GM12878 (cell line): ENCODE data around the gene SIRT3. TPM values are rescaled to one million over a fixed set of nuclear protein-coding genes. Genes with fewer than 3 reads are reported as not detected.

ENCODE experiments used
- ATAC-seq: fragments of 200-7000 bp; cut with Tn5 transposase; 3 replicates; pipeline ENCODE4 v1.9.1; 2020; ENCODE audit warnings: mild to moderate bottlenecking, moderate library complexity
- BruUV-seq: library from RNA; stranded (reverse); fragments of 400-500 nt; replicated peaks from 2 replicates; lab custom pipeline; 2021; lab: Mats Ljungman, UMichigan
- CTCF ChIA-PET: fragments of 300-600 bp; sonication (Branson Sonifier 250); formaldehyde crosslinking; extraction: SDS; loops from one replicate; lab custom pipeline; 2021; ENCODE audit warnings: inconsistent platforms; lab: Yijun Ruan, JAX
- POLR2A ChIA-PET: fragments of 350-600 bp; formaldehyde crosslinking; extraction: SDS; loops from one replicate; lab custom pipeline; 2021; ENCODE audit warnings: inconsistent platforms; lab: Charles Lee
- RAD21 ChIA-PET: fragments of 300-600 bp; sonication (Branson Sonifier 250); formaldehyde crosslinking; loops from one replicate; lab custom pipeline; 2023; ENCODE audit warnings: antibody characterized with exemption; ENCODE audit not compliant: unreplicated experiment; lab: Charles Lee
- SMC1A ChIA-PET: fragments of 300-600 bp; sonication (Branson Sonifier 250); formaldehyde crosslinking; loops from one replicate; lab custom pipeline; 2023; ENCODE audit not compliant: unreplicated experiment, uncharacterized antibody; lab: Charles Lee
- DNase-seq: peaks from one replicate; pipeline ENCODE4 v3.0.0-alpha.2; 2011; ENCODE audit warnings: low read depth, low spot score
- FAIRE-seq: peaks from 3 replicates; lab custom pipeline; 2011; peaks lifted over from hg19 to GRCh38; lab: Jason Lieb, UNC
- H2AFZ ChIP-seq: 2 replicates; pipeline ENCODE4 v1.6.0; 2011; ENCODE audit warnings: low read depth, low read length, control low read depth; ENCODE audit not compliant: control insufficient read depth
- H3K27ac ChIP-seq: 2 replicates; pipeline ENCODE4 v1.5.1; 2011; ENCODE audit warnings: control low read depth; ENCODE audit not compliant: control insufficient read depth, insufficient read depth
- H3K27me3 ChIP-seq, 2 experiments: replicated peaks in 1 of 2; 2 replicates each; pipeline versions ENCODE4 v1.6.0 to v1.6.1; 2011; ENCODE audit warnings: low read length in 1 of 2; ENCODE audit not compliant: control insufficient read depth in 2 of 2, insufficient read depth in 2 of 2
- H3K36me3 ChIP-seq, 2 experiments: 2 replicates each; pipeline ENCODE4 v1.5.1; 2011; ENCODE audit warnings: low read length in 1 of 2; ENCODE audit not compliant: control insufficient read depth in 2 of 2, insufficient read depth in 2 of 2
- H3K4me1 ChIP-seq: 2 replicates; pipeline ENCODE4 v1.6.1; 2011; ENCODE audit warnings: mild to moderate bottlenecking, low read length, moderate library complexity, mixed read lengths; ENCODE audit not compliant: control insufficient read depth, insufficient read depth
- H3K4me2 ChIP-seq: 2 replicates; pipeline ENCODE4 v1.6.0; 2011; ENCODE audit warnings: control low read depth; ENCODE audit not compliant: control insufficient read depth, insufficient read depth
- H3K4me3 ChIP-seq: fragments of 200-600 bp; sonication (generic); 2 replicates; pipeline ENCODE4 v1.5.1; 2016
- H3K79me2 ChIP-seq: 2 replicates; pipeline ENCODE4 v1.6.0; 2011; ENCODE audit warnings: low read length; ENCODE audit not compliant: control insufficient read depth, insufficient read depth
- H3K9ac ChIP-seq: 2 replicates; pipeline ENCODE4 v1.8.0; 2011; ENCODE audit warnings: low read length, control low read depth, mixed read lengths; ENCODE audit not compliant: control insufficient read depth, insufficient read depth
- H3K9me3 ChIP-seq: replicated peaks from 3 replicates; pipeline ENCODE4 v1.5.1; 2011; ENCODE audit warnings: mild to moderate bottlenecking, low read length; ENCODE audit not compliant: control insufficient read depth, insufficient read depth
- H4K20me1 ChIP-seq: 2 replicates; pipeline ENCODE4 v1.6.0; 2011; ENCODE audit not compliant: control insufficient read depth, insufficient read depth
- ATF2 ChIP-seq: IDR thresholded peaks from 2 replicates; pipeline ENCODE4 v1.6.1; 2012; ENCODE audit warnings: low read length, inconsistent platforms
- ATF3 ChIP-seq: IDR thresholded peaks from 2 replicates; pipeline ENCODE4 v1.6.1; 2011; ENCODE audit warnings: low read depth, mild to moderate bottlenecking, low read length, moderate library complexity, borderline replicate concordance; ENCODE audit errors: extremely low read depth
- BRCA1 ChIP-seq: IDR thresholded peaks from 2 replicates; pipeline ENCODE4 v1.6.1; 2011; ENCODE audit warnings: low read depth, low read length, improper control_type of control experiment
- HSF1 ChIP-seq: fragments of 150-350 bp; IDR thresholded peaks from 2 replicates; pipeline ENCODE4 v1.6.1; 2014; ENCODE audit warnings: mild to moderate bottlenecking, low read depth, low read length
- MLLT1 ChIP-seq: fragments of 450-650 bp; IDR thresholded peaks from 2 replicates; pipeline ENCODE4 v1.6.1; 2016; ENCODE audit warnings: mild to moderate bottlenecking
- MTA2 ChIP-seq: fragments of 450-650 bp; IDR thresholded peaks from 2 replicates; pipeline ENCODE4 v1.6.1; 2016; ENCODE audit warnings: low read depth, mild to moderate bottlenecking, moderate library complexity
- NFYB ChIP-seq: IDR thresholded peaks from 2 replicates; pipeline ENCODE4 v1.6.1; 2011; ENCODE audit warnings: low read depth, mild to moderate bottlenecking, low read length, improper control_type of control experiment, moderate library complexity; ENCODE audit not compliant: insufficient read depth
- POLR2AphosphoS2 ChIP-seq: IDR thresholded peaks from 2 replicates; pipeline ENCODE4 v1.6.1; 2011; ENCODE audit warnings: low read depth, mild to moderate bottlenecking, low read length, improper control_type of control experiment, moderate library complexity
- RFX5 ChIP-seq: IDR thresholded peaks from 2 replicates; pipeline ENCODE4 v1.6.1; 2011; ENCODE audit warnings: low read depth, low read length, improper control_type of control experiment
- SMARCA5 ChIP-seq: fragments of 450-650 bp; IDR thresholded peaks from 2 replicates; pipeline ENCODE4 v1.6.1; 2017; ENCODE audit warnings: mild to moderate bottlenecking
- STAT1 ChIP-seq: fragments of 450-650 bp; conservative IDR thresholded peaks from 2 replicates; pipeline ENCODE4 v1.6.1; 2014; ENCODE audit warnings: antibody characterized with exemption, mild to moderate bottlenecking
- SUZ12 ChIP-seq: fragments of 200-600 bp; sonication (generic); IDR thresholded peaks from one replicate; pipeline ENCODE4 v1.6.1; 2018; ENCODE audit warnings: antibody characterized with exemption, mild to moderate bottlenecking; ENCODE audit not compliant: unreplicated experiment
- TCF7 ChIP-seq: IDR thresholded peaks from 2 replicates; pipeline ENCODE4 v1.6.1; 2014; ENCODE audit warnings: antibody characterized with exemption, borderline replicate concordance
- ZNF217 ChIP-seq: fragments of 450-650 bp; IDR thresholded peaks from 2 replicates; pipeline ENCODE4 v1.6.1; 2017; ENCODE audit warnings: antibody characterized with exemption, mild to moderate bottlenecking
- WGBS: methylation state at CpG from one replicate; pipeline ENCODE4 v1.1.6; 2016; ENCODE audit warnings: low lambda C conversion rate; ENCODE audit not compliant: insufficient replicate concordance, insufficient coverage; ENCODE audit errors: missing lambda C conversion rate; 5-methylcytosine and 5-hydroxymethylcytosine counted together
- in situ Hi-C: fragments of 300-500 bp; cut with MboI; formaldehyde crosslinking; loops from 9 replicates; pipeline ENCODE4 v1.14.3; 2018; ENCODE audit warnings: mixed read lengths
- intact Hi-C: fragments of 100-400 bp; cut with micrococcal nuclease; formaldehyde crosslinking; loops from one replicate; pipeline ENCODE4 v1.14.2; 2022; ENCODE audit not compliant: unreplicated experiment
- polyA plus RNA-seq, 11 experiments: library from polyadenylated mRNA; depleted of rRNA in 4 of 11; unstranded in 6 of 11; stranded (reverse) in 5 of 11; fragments of >200 nt; fragmentation: Nextera tagmentation in 4 of 11; fragmentation: Illumina TruSeq in 1 of 11; extraction: Ambion mirVana in 4 of 11; extraction: Trizol in 1 of 11; gene quantifications; 1 replicate in 1 of 11; 2 replicates in 10 of 11; pipeline versions ENCODE4 v1.2.1 to v1.2.3, GENCODE V29; 2011 to 2016; ENCODE audit warnings: inconsistent platforms in 2 of 11, missing spikeins in 2 of 11, low read depth in 1 of 11
- total RNA-seq, 4 experiments: library from RNA; depleted of rRNA in 3 of 4; stranded (reverse); fragments of >200 nt in 3 of 4; fragmentation: Illumina TruSeq in 1 of 4; extraction: Trizol in 1 of 4; gene quantifications; 2 replicates each; pipeline versions ENCODE4 v1.2.1 to v1.2.3, GENCODE V29; 2013 to 2021

Gene SIRT3
- total and polyA plus RNA-seq, 10 of the 15 experiments (the other 5 are each of a cell fraction or from before 2014, with no cell fraction given), result 0.90 to 23.2 (median 12.6) TPM

- TF ChIP-seq ZNF217, result no peak
- TF ChIP-seq STAT1, result no peak
- TF ChIP-seq ATF2, result no peak
Measured at GRCh38 chr11:281486-282161, 45.5 kb upstream of the SIRT3 start (continued).

GRCh38 chr11:280706-281485 lies 44.8 kb upstream of the SIRT3 start:
- no peak for FAIRE-seq
- TF ChIP-seq TCF7 (no peak), BRCA1 (no peak), MLLT1 (no peak), ATF2 (no peak), ATF3 (no peak), POLR2AphosphoS2 (no peak), SMARCA5 (no peak), HSF1 (no peak), RFX5 (no peak), SUZ12 (no peak), NFYB (no peak), MTA2 (no peak)

More at GRCh38 chr11:280706-281485, 44.8 kb upstream of the SIRT3 start:
- Histone ChIP-seq H4K20me1 (no peaks in the 10 kb centered on the region), H3K4me1 (no peaks in the 10 kb centered on the region; the same call in 1 of the 2 replicates), H3K36me3 (no peaks in the 10 kb centered on the region), H3K27ac (no peak overlapping the region), H3K4me3 (no peak overlapping the region), H3K9ac (no peak overlapping the region), H3K9me3 (no peaks in the 10 kb centered on the region; the same call in 2 of the 3 replicates), H3K27me3 (peaks cover 15 to 20% of the 10 kb centered on the region in 2 experiments), H2AFZ (no peak overlapping the region), H3K4me2 (no peak overlapping the region), H3K79me2 (no peaks in the 10 kb centered on the region)
- ChIA-PET CTCF (no interaction called here), RAD21 (no interaction called here), SMC1A (no interaction called here), POLR2A (no interaction called here)
- BruUV-seq, result no TSS peak
- in situ Hi-C loops, result no loop called here
- WGBS, result 40% methylated on average over 79 of the region's 79 CpGs
- no peak for ATAC-seq
- no peak for DNase-seq
- intact Hi-C loops, result no loop called here
